ENCODE data around the gene XRN1.

GRCh38 chr3:142459096-142459495 lies 11.3 kb upstream of the XRN1 start:
- no peak for TF ChIP-seq POLR2AphosphoS5 (IDR thresholded peaks at IDR 0.05)
- TF ChIP-seq CTCF (IDR thresholded peaks at IDR 0.05), result no peak
